HG02840 (cell line): ENCODE measurements around the gene CCDC60.

Experiments used
- ATAC-seq: cut with Tn5 transposase; IDR thresholded peaks from one replicate; pipeline ENCODE4 v1.9.1; 2021; ENCODE audit warnings: mild to moderate bottlenecking, moderate library complexity, moderate number of reproducible peaks; ENCODE audit not compliant: unreplicated experiment, low FRiP score

Gene CCDC60

GRCh38 chr12:119432949-119433348, 98.4 kb downstream of the CCDC60 start:
- ATAC-seq, result no peak

GRCh38 chr12:119440803-119441360, 106.4 kb downstream of the CCDC60 start:
- no peak for ATAC-seq

- ATAC-seq, result no peak
Measured at GRCh38 chr12:119444462-119445044, 110.0 kb downstream of the CCDC60 start.

- no peak for ATAC-seq
Measured at GRCh38 chr12:119446459-119446858, 111.9 kb downstream of the CCDC60 start.

GRCh38 chr12:119447126-119447525, 112.6 kb downstream of the CCDC60 start:
- ATAC-seq, result no peak

GRCh38 chr12:119447618-119448017, 113.1 kb downstream of the CCDC60 start:
- ATAC-seq, result no peak

- no peak for ATAC-seq
Measured at GRCh38 chr12:119448611-119449131, 114.1 kb downstream of the CCDC60 start.

GRCh38 chr12:119450771-119451170, 116.2 kb downstream of the CCDC60 start:
- no peak for ATAC-seq

GRCh38 chr12:119456824-119457223, 122.3 kb downstream of the CCDC60 start:
- ATAC-seq, result no peak

GRCh38 chr12:119457271-119457670, 122.7 kb downstream of the CCDC60 start:
- no peak for ATAC-seq

GRCh38 chr12:119459481-119459880, 125.0 kb downstream of the CCDC60 start:
- no peak for ATAC-seq

- ATAC-seq, result no peak
Measured at GRCh38 chr12:119460876-119461275, 126.3 kb downstream of the CCDC60 start.

- ATAC-seq, result no peak
Measured at GRCh38 chr12:119461636-119462214, 127.2 kb downstream of the CCDC60 start.

GRCh38 chr12:119463211-119463926, 128.8 kb downstream of the CCDC60 start:
- ATAC-seq, result no peak

GRCh38 chr12:119468296-119468695, 133.8 kb downstream of the CCDC60 start:
- no peak for ATAC-seq

- no peak for ATAC-seq
Measured at GRCh38 chr12:119475650-119476049, 141.1 kb downstream of the CCDC60 start.

GRCh38 chr12:119476951-119477350, 142.4 kb downstream of the CCDC60 start:
- no peak for ATAC-seq

- ATAC-seq, result no peak
Measured at GRCh38 chr12:119479121-119479561, 144.6 kb downstream of the CCDC60 start.

GRCh38 chr12:119480551-119480950, 146.0 kb downstream of the CCDC60 start:
- no peak for ATAC-seq

GRCh38 chr12:119486599-119487154, 152.1 kb downstream of the CCDC60 start:
- no peak for ATAC-seq

- ATAC-seq, result no peak
Measured at GRCh38 chr12:119491814-119492213, 157.3 kb downstream of the CCDC60 start.
